HG03060 (cell line): ENCODE results near the gene AADACL2.
"Not testable (repeated sequence)": the region's sequence is repeated elsewhere in the genome, so short reads cannot be mapped to it uniquely, and the experiment has no call there.

Experiments
- ATAC-seq: cut with Tn5 transposase; IDR thresholded peaks from one replicate; pipeline ENCODE4 v1.9.1; 2021; ENCODE audit warnings: low read depth, moderate number of reproducible peaks; ENCODE audit not compliant: unreplicated experiment

The AADACL2 gene

GRCh38 chr3:151764699-151765098, 31.0 kb downstream of the AADACL2 start:
- not testable (repeated sequence) for ATAC-seq

- no peak for ATAC-seq
Observed at GRCh38 chr3:151765685-151766084, 32.0 kb downstream of the AADACL2 start.

- ATAC-seq, result no peak
Observed at GRCh38 chr3:151766454-151766853, 32.7 kb downstream of the AADACL2 start.

- no peak for ATAC-seq
Observed at GRCh38 chr3:151768393-151768930, 34.7 kb downstream of the AADACL2 start.

- ATAC-seq, result no peak
Observed at GRCh38 chr3:151769175-151769574, 35.4 kb downstream of the AADACL2 start.

- ATAC-seq, result no peak
Observed at GRCh38 chr3:151770956-151771355, 37.2 kb downstream of the AADACL2 start.

- no peak for ATAC-seq
Observed at GRCh38 chr3:151772825-151773480, 39.2 kb downstream of the AADACL2 start.

- no peak for ATAC-seq
Observed at GRCh38 chr3:151774235-151774634, 40.5 kb downstream of the AADACL2 start.

- ATAC-seq, result no peak
Observed at GRCh38 chr3:151774910-151775309, 41.2 kb downstream of the AADACL2 start.

GRCh38 chr3:151775314-151776258, 41.9 kb downstream of the AADACL2 start:
- ATAC-seq, result no peak

- ATAC-seq, result no peak
Observed at GRCh38 chr3:151776259-151776740, 42.6 kb downstream of the AADACL2 start.

GRCh38 chr3:151777880-151778279, 44.2 kb downstream of the AADACL2 start:
- ATAC-seq, result no peak

- ATAC-seq, result no peak
Observed at GRCh38 chr3:151787626-151788025, 53.9 kb downstream of the AADACL2 start.

- ATAC-seq, result no peak
Observed at GRCh38 chr3:151788401-151788800, 54.7 kb downstream of the AADACL2 start.

GRCh38 chr3:151789853-151790463, 56.2 kb downstream of the AADACL2 start:
- no peak for ATAC-seq

- not testable (repeated sequence) for ATAC-seq
Observed at GRCh38 chr3:151790763-151791162, 57.0 kb downstream of the AADACL2 start.

GRCh38 chr3:151792411-151792810, 58.7 kb downstream of the AADACL2 start:
- no peak for ATAC-seq

GRCh38 chr3:151793636-151794035, 59.9 kb downstream of the AADACL2 start:
- no peak for ATAC-seq

- no peak for ATAC-seq
Observed at GRCh38 chr3:151794080-151794479, 60.4 kb downstream of the AADACL2 start.

- ATAC-seq, result no peak
Observed at GRCh38 chr3:151795276-151795675, 61.5 kb downstream of the AADACL2 start.
